ENCODE data around the gene RGL1. TPM values are rescaled to one million over a fixed set of nuclear protein-coding genes. Genes with fewer than 3 reads are reported as not detected.

Gene RGL1
- total and polyA plus RNA-seq, 9 of the 15 experiments (the other 6 are each of a cell fraction or from before 2014, with no cell fraction given), result under 0.01 to 0.07 (median 0.04) TPM

- BruUV-seq (replicated peaks), result no TSS peak
- FAIRE-seq, result no peak
- TF ChIP-seq ID3 (CRISPR knock-in tag; IDR thresholded peaks at IDR 0.05) (no peak), ID3 (tag; IDR thresholded peaks at IDR 0.05) (no peak), RBM17 (IDR thresholded peaks at IDR 0.05; ENCODE audit: borderline replicate concordance, low read depth, low read length) (no peak), ZNF395 (CRISPR knock-in tag; IDR thresholded peaks at IDR 0.05) (no peak), NCOR1 (IDR thresholded peaks at IDR 0.05) (no peak), TFAP4 (CRISPR knock-in tag; IDR thresholded peaks at IDR 0.05; ENCODE audit: borderline replicate concordance) (no peak), SOX6 (IDR thresholded peaks at IDR 0.05) (no peak), CTCF (IDR thresholded peaks at IDR 0.05 in 2 of 3, conservative IDR thresholded peaks at IDR 0.05 in 1 of 3; ENCODE audit: insufficient read depth in 2 of 3, low read depth in 1 of 3, low read length in 3 of 3) (no peak)
These were observed 34.7 kb upstream of the RGL1 start for GRCh38 chr1:183769956-183770815.

More at GRCh38 chr1:183769956-183770815, 34.7 kb upstream of the RGL1 start:
- in situ Hi-C loops (cut with MboI) (no loop called here), intact Hi-C loops (cut with micrococcal nuclease) (no loop called here)
- no peaks in the 10 kb centered on the region for H3K4me1 ChIP-seq (replicated peaks in 1 of 2; ENCODE audit: control insufficient read depth in 2 of 2, insufficient read depth in 2 of 2, low read length in 2 of 2)
- H3K9me1 ChIP-seq (ENCODE audit: control insufficient read depth, insufficient read depth, low read length), result no peaks in the 10 kb centered on the region
- CTCF ChIA-PET (ENCODE audit: low intra/inter-chr PET ratio), result no interaction called here
- no peak overlapping the region for H3K4me3 ChIP-seq
- no peaks in the 10 kb centered on the region for H3K36me3 ChIP-seq (ENCODE audit: control insufficient read depth, insufficient read depth, low read length)
- DNase-seq (ENCODE audit: extremely low read depth in 1 of 4, low spot score in 3 of 4), result no peak
- no peak overlapping the region for H3K4me2 ChIP-seq (ENCODE audit: insufficient read depth, low read length)
- no peaks in the 10 kb centered on the region for H3K9me3 ChIP-seq (replicated peaks; ENCODE audit: control insufficient read depth, insufficient read depth, low read depth, low read length)
- no peak overlapping the region for H3K9ac ChIP-seq (ENCODE audit: insufficient read depth in 1 of 2, low read depth in 2 of 2, low read length in 2 of 2)
- 3% methylated on average over 5 of the region's 5 CpGs for WGBS (ENCODE audit: insufficient coverage, low coverage, missing lambda C conversion rate)
- no peaks in the 10 kb centered on the region for H3K27me3 ChIP-seq (ENCODE audit: control insufficient read depth in 2 of 2, insufficient read depth in 2 of 2, low read length in 2 of 2)
- no peak for ATAC-seq
- POLR2A ChIA-PET, result interaction anchor here (1.4 kb wide), 1 partner anchor 8 kb away, joined by 4 read pairs; no protein-coding TSS in a partner anchor
- no peak overlapping the region for H3K27ac ChIP-seq (ENCODE audit: extremely low read depth, low read depth, low read length)
- H2AFZ ChIP-seq (ENCODE audit: low read depth, low read length), result no peak overlapping the region
- no peaks in the 10 kb centered on the region for H3K79me2 ChIP-seq (ENCODE audit: control insufficient read depth, insufficient read depth, low read length)
- H4K20me1 ChIP-seq (replicated peaks; ENCODE audit: control insufficient read depth, insufficient read depth, low read length), result no peaks in the 10 kb centered on the region

Measured in K562 (cell line).